Spleen (tissue), 7 donors: ENCODE data around the gene CNNM3.

Experiments
- CTCF ChIP-seq, 11 experiments: fragments of 200-600 bp in 7 of 11; fragments of 450-650 bp in 4 of 11; sonication (generic) in 4 of 11; IDR thresholded peaks in 8 of 11; conservative IDR thresholded peaks in 3 of 11; 1 replicate in 7 of 11; 2 replicates in 4 of 11; pipeline versions ENCODE4 v1.4.0 to v1.8.0; 2016 to 2021; ENCODE audit warnings: antibody characterized with exemption in 11 of 11, inconsistent platforms in 4 of 11, mild to moderate bottlenecking in 1 of 11
- POLR2A ChIP-seq, 3 donors: fragments of 450-650 bp; IDR thresholded peaks; one replicate each; pipeline ENCODE4 v1.5.1; 2017; ENCODE audit warnings: antibody characterized with exemption in 3 of 3, mild to moderate bottlenecking in 1 of 3
- POLR2AphosphoS5 ChIP-seq, 3 donors: sonication (generic); formaldehyde crosslinking; IDR thresholded peaks; one replicate each; pipeline ENCODE4 v1.5.1; 2017; ENCODE audit warnings: antibody characterized with exemption in 3 of 3
- donor health status: DM: no; HTN: no; CAD: no; lungs with moderate emphysema.
- donor health status: DM: no; HTN: no; CAD: no.
- donor health status: DM: no; HTN: no; CAD: no.

GRCh38 chr2:96846825-96847224 lies 30.8 kb downstream of the CNNM3 start:
- TF ChIP-seq POLR2AphosphoS5 (IDR thresholded peaks at IDR 0.05) (no peak), CTCF (IDR thresholded peaks at IDR 0.05 in 8 of 11, conservative IDR thresholded peaks at IDR 0.05 in 3 of 11) (no peak), POLR2A (IDR thresholded peaks at IDR 0.05) (no peak)
